ENCODE measurements around the gene PKD1.
A peak's percentile ranks its signal among the peaks of the same experiment; 100 is the strongest.

Gene PKD1

GRCh38 chr16:2170080-2170479 lies 34.4 kb upstream of the PKD1 start:
- DNase-seq (ENCODE audit: low read depth): no peak

GRCh38 chr16:2167068-2167638 lies 31.5 kb upstream of the PKD1 start:
- DNase-seq (ENCODE audit: low read depth): no peak

- DNase-seq (ENCODE audit: low read depth): no peak
These were observed 30.8 kb upstream of the PKD1 start for GRCh38 chr16:2166263-2167067.

- DNase-seq (ENCODE audit: low read depth): no peak
These were observed 30.2 kb upstream of the PKD1 start for GRCh38 chr16:2165861-2166260.

GRCh38 chr16:2163211-2163881 lies 27.6 kb upstream of the PKD1 start:
- no peak for DNase-seq (ENCODE audit: low read depth)

GRCh38 chr16:2162676-2163118 lies 27.0 kb upstream of the PKD1 start:
- no peak for DNase-seq (ENCODE audit: low read depth)

GRCh38 chr16:2161911-2162310 lies 26.2 kb upstream of the PKD1 start:
- no peak for DNase-seq (ENCODE audit: low read depth)

- DNase-seq (ENCODE audit: low read depth): peak; percentile 43
These were observed 25.3 kb upstream of the PKD1 start for GRCh38 chr16:2160915-2161551.

GRCh38 chr16:2159175-2159838 lies 23.6 kb upstream of the PKD1 start:
- DNase-seq (ENCODE audit: low read depth): no peak

- DNase-seq (ENCODE audit: low read depth): no peak
These were observed 22.6 kb upstream of the PKD1 start for GRCh38 chr16:2158262-2158638.

- DNase-seq (ENCODE audit: low read depth): no peak
These were observed 22.0 kb upstream of the PKD1 start for GRCh38 chr16:2157480-2158261.

- no peak for DNase-seq (ENCODE audit: low read depth)
These were observed 21.1 kb upstream of the PKD1 start for GRCh38 chr16:2156849-2157224.

- peak; percentile 79 for DNase-seq (ENCODE audit: low read depth)
These were observed 20.5 kb upstream of the PKD1 start for GRCh38 chr16:2155977-2156848.

GRCh38 chr16:2155091-2155950 lies 19.6 kb upstream of the PKD1 start, which contains the start of gene TRAF7:
TSS of gene TRAF7 (plus strand) at chr16:2155782. CDS start at chr16:2163921, 8,139 bp downstream.
- peak; percentile 100 for DNase-seq (ENCODE audit: low read depth)

- DNase-seq (ENCODE audit: low read depth): peak; percentile 18
These were observed 18.9 kb upstream of the PKD1 start for GRCh38 chr16:2154533-2155090.

GRCh38 chr16:2152695-2153506 lies 17.2 kb upstream of the PKD1 start:
- peak; percentile 17 for DNase-seq (ENCODE audit: low read depth)

GRCh38 chr16:2151188-2152091 lies 15.7 kb upstream of the PKD1 start:
- DNase-seq (ENCODE audit: low read depth): peak; percentile 9
